ENCODE results near the gene WDR93.

The WDR93 gene

DNA sequence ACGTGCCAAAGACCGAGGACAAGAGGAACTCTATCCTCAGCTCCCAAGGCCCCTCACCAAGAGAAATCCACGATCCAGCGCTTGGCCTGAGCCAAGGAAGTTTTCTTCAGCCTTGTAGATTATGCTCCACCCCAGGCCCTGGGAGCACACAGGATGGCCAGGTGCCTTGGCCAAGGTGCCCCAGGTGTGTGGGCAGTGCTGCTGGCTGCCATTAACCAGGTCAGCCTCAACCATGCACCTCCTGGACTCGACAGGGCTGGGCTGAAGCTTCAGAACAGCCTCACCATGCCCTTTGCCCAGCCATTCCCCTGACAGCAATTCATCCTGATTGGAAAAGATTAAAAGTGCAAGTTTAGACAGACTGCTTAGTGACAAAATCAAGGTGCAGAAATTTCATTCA, 71.3 kb downstream of the WDR93 start:
- H3K4me2 ChIP-seq (ENCODE audit: low read length), result no peak overlapping the region
- H3K79me2 ChIP-seq (ENCODE audit: control insufficient read depth, low read length), result no peaks in the 10 kb centered on the region
- TF ChIP-seq, protein P1, sequence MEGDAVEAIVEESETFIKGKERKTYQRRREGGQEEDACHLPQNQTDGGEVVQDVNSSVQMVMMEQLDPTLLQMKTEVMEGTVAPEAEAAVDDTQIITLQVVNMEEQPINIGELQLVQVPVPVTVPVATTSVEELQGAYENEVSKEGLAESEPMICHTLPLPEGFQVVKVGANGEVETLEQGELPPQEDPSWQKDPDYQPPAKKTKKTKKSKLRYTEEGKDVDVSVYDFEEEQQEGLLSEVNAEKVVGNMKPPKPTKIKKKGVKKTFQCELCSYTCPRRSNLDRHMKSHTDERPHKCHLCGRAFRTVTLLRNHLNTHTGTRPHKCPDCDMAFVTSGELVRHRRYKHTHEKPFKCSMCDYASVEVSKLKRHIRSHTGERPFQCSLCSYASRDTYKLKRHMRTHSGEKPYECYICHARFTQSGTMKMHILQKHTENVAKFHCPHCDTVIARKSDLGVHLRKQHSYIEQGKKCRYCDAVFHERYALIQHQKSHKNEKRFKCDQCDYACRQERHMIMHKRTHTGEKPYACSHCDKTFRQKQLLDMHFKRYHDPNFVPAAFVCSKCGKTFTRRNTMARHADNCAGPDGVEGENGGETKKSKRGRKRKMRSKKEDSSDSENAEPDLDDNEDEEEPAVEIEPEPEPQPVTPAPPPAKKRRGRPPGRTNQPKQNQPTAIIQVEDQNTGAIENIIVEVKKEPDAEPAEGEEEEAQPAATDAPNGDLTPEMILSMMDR (IDR thresholded peaks at IDR 0.05; ENCODE audit: low read depth, low read length, poor library complexity, severe bottlenecking), result no peak
- no peak for TF ChIP-seq EZH2phosphoT487 (IDR thresholded peaks at IDR 0.05; ENCODE audit: borderline replicate concordance, low read length)
- H4K20me1 ChIP-seq (ENCODE audit: control insufficient read depth, insufficient read depth, low read depth, low read length), result no peaks in the 10 kb centered on the region
- H3K9me2 ChIP-seq (replicated peaks; ENCODE audit: control insufficient read depth, low read length), result no peaks in the 10 kb centered on the region
- H3K27ac ChIP-seq (ENCODE audit: low read depth, low read length), result no peak overlapping the region
- H3K27me3 ChIP-seq (ENCODE audit: control insufficient read depth, low read length), result no peaks in the 10 kb centered on the region
- H3F3A ChIP-seq (ENCODE audit: control insufficient read depth, insufficient read depth), result no peaks in the 10 kb centered on the region
- H3K36me3 ChIP-seq (ENCODE audit: control insufficient read depth, low read length), result no peaks in the 10 kb centered on the region
- no peaks in the 10 kb centered on the region for H3K4me1 ChIP-seq (ENCODE audit: control insufficient read depth, low read length)
- no peak overlapping the region for H3K4me3 ChIP-seq (ENCODE audit: low read length)
- H3K9me3 ChIP-seq (ENCODE audit: control insufficient read depth, insufficient read depth, low read length), result no peaks in the 10 kb centered on the region

DNA sequence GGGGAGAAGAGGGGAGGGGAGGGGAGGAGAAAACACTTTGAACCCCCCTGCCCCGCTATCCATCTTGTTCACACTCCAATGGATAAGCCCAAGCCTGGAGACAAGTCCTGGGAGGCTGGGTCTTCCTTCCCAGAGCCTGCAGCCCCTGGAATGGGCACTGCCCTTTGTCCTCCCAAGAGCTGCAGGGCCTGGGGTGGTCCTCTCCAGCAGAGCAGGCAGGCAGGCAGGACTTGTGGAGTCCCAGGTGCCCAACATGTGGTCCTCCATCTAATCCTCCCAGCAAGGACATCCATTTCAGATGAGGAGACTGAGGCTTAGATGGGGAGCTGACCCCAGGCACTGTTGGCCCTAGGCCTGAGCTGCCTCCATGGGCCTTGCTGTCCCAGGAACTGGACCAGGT, 75.1 kb downstream of the WDR93 start:
- H3F3A ChIP-seq (ENCODE audit: control insufficient read depth, insufficient read depth), result no peaks in the 10 kb centered on the region
- H3K4me2 ChIP-seq (ENCODE audit: low read length), result no peak overlapping the region
- no peaks in the 10 kb centered on the region for H3K36me3 ChIP-seq (ENCODE audit: control insufficient read depth, low read length)
- no peaks in the 10 kb centered on the region for H3K9me3 ChIP-seq (ENCODE audit: control insufficient read depth, insufficient read depth, low read length)
- no peak overlapping the region for H3K4me3 ChIP-seq (ENCODE audit: low read length)
- TF ChIP-seq EZH2phosphoT487 (IDR thresholded peaks at IDR 0.05; ENCODE audit: borderline replicate concordance, low read length), result no peak
- TF ChIP-seq, protein P1 (IDR thresholded peaks at IDR 0.05; ENCODE audit: low read depth, low read length, poor library complexity, severe bottlenecking), result no peak
- no peak overlapping the region for H3K27ac ChIP-seq (ENCODE audit: low read depth, low read length)
- H3K27me3 ChIP-seq (ENCODE audit: control insufficient read depth, low read length), result no peaks in the 10 kb centered on the region
- H4K20me1 ChIP-seq (ENCODE audit: control insufficient read depth, insufficient read depth, low read depth, low read length), result no peaks in the 10 kb centered on the region
- no peaks in the 10 kb centered on the region for H3K4me1 ChIP-seq (ENCODE audit: control insufficient read depth, low read length)
- no peaks in the 10 kb centered on the region for H3K9me2 ChIP-seq (replicated peaks; ENCODE audit: control insufficient read depth, low read length)
- no peaks in the 10 kb centered on the region for H3K79me2 ChIP-seq (ENCODE audit: control insufficient read depth, low read length)

DNA sequence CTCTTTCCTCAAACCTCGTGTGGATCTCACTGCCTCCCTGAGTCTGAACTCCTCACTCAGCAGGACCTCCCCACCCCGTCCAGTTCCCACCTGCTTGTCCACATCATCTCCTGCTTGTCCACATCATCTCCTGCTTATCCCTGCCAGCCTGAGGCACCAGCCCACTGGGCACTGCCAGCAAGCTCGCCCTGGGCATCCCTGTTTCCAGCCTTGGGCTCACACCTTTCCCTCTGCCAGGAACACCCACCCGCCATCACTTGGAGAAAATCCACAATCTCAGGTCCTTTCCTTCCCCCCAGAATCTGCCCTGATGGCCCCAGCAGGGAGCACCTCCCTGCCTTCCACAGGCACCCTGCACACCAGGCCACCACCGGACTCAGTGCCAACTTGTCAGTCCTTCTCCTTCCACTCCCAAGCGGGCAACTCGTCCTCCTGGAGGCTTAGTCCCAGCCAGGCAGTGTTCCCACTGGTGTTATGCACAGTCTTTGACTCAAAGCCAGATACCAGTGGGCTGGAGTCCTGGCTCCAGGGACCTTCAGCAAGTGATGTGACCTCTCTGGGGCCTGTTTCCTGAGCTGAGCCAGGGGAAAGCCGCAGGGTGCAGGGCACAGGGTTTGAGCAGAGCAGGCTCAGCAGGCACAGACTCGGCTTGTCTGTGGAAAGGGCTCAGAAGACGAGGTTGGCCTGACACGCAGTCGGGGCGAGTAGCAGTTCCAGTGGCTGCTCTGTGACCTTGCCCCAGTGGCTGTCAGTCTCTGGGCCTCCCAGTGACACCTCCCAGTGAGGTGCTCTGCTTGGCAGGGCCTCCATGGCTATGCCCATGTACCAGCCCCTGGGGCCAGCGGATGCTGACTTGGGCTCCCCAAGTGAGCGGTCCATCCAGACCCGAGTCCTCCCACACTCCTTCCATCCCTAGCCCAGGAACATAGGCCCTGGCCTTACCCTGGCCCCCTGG, 76.0 kb downstream of the WDR93 start:
- no peak for TF ChIP-seq EZH2phosphoT487 (IDR thresholded peaks at IDR 0.05; ENCODE audit: borderline replicate concordance, low read length)
- TF ChIP-seq, protein P1 (IDR thresholded peaks at IDR 0.05; ENCODE audit: low read depth, low read length, poor library complexity, severe bottlenecking), result no peak
- no peaks in the 10 kb centered on the region for H3K4me1 ChIP-seq (ENCODE audit: control insufficient read depth, low read length)
- H3K36me3 ChIP-seq (ENCODE audit: control insufficient read depth, low read length), result no peaks in the 10 kb centered on the region
- no peaks in the 10 kb centered on the region for H3K27me3 ChIP-seq (ENCODE audit: control insufficient read depth, low read length)
- no peaks in the 10 kb centered on the region for H3F3A ChIP-seq (ENCODE audit: control insufficient read depth, insufficient read depth)
- H3K4me3 ChIP-seq (ENCODE audit: low read length), result no peak overlapping the region
- H3K9me2 ChIP-seq (replicated peaks; ENCODE audit: control insufficient read depth, low read length), result no peaks in the 10 kb centered on the region
- no peak overlapping the region for H3K27ac ChIP-seq (ENCODE audit: low read depth, low read length)
- no peak overlapping the region for H3K4me2 ChIP-seq (ENCODE audit: low read length)
- H3K9me3 ChIP-seq (ENCODE audit: control insufficient read depth, insufficient read depth, low read length), result no peaks in the 10 kb centered on the region
- H4K20me1 ChIP-seq (ENCODE audit: control insufficient read depth, insufficient read depth, low read depth, low read length), result no peaks in the 10 kb centered on the region
- H3K79me2 ChIP-seq (ENCODE audit: control insufficient read depth, low read length), result no peaks in the 10 kb centered on the region
